Measurements from ENCODE around the gene ERC2.

ERC2 gene

GRCh38 chr3:55804170-55805095, 663.8 kb downstream of the ERC2 start:
- no peak for DNase-seq (ENCODE audit: low read depth in 2 of 2, low spot score in 1 of 2)

- no peak for DNase-seq (ENCODE audit: low read depth in 2 of 2, low spot score in 1 of 2)
Measured at GRCh38 chr3:55802816-55803215, 665.5 kb downstream of the ERC2 start.

GRCh38 chr3:55801676-55802075, 666.6 kb downstream of the ERC2 start:
- DNase-seq (ENCODE audit: low read depth in 2 of 2, low spot score in 1 of 2) = no peak

GRCh38 chr3:55801068-55801467, 667.2 kb downstream of the ERC2 start:
- no peak for DNase-seq (ENCODE audit: low read depth in 2 of 2, low spot score in 1 of 2)

GRCh38 chr3:55797775-55798174, 670.5 kb downstream of the ERC2 start:
- no peak for DNase-seq (ENCODE audit: low read depth in 2 of 2, low spot score in 1 of 2)

- no peak for DNase-seq (ENCODE audit: low read depth in 2 of 2, low spot score in 1 of 2)
Measured at GRCh38 chr3:55797084-55797483, 671.2 kb downstream of the ERC2 start.

GRCh38 chr3:55796533-55796932, 671.7 kb downstream of the ERC2 start:
- DNase-seq (ENCODE audit: low read depth in 2 of 2, low spot score in 1 of 2) = no peak

- DNase-seq (ENCODE audit: low read depth in 2 of 2, low spot score in 1 of 2) = no peak
Measured at GRCh38 chr3:55795746-55796145, 672.5 kb downstream of the ERC2 start.

- DNase-seq (ENCODE audit: low read depth in 2 of 2, low spot score in 1 of 2) = no peak
Measured at GRCh38 chr3:55795296-55795695, 673.0 kb downstream of the ERC2 start.

- DNase-seq (ENCODE audit: low read depth in 2 of 2, low spot score in 1 of 2) = no peak
Measured at GRCh38 chr3:55792742-55793141, 675.5 kb downstream of the ERC2 start.

- no peak for DNase-seq (ENCODE audit: low read depth in 2 of 2, low spot score in 1 of 2)
Measured at GRCh38 chr3:55792009-55792408, 676.3 kb downstream of the ERC2 start.

- no peak for DNase-seq (ENCODE audit: low read depth in 2 of 2, low spot score in 1 of 2)
Measured at GRCh38 chr3:55790596-55791350, 677.5 kb downstream of the ERC2 start.

- DNase-seq (ENCODE audit: low read depth in 2 of 2, low spot score in 1 of 2) = no peak
Measured at GRCh38 chr3:55789516-55789915, 678.8 kb downstream of the ERC2 start.

- no peak for DNase-seq (ENCODE audit: low read depth in 2 of 2, low spot score in 1 of 2)
Measured at GRCh38 chr3:55782807-55783206, 685.5 kb downstream of the ERC2 start.

GRCh38 chr3:55782351-55782750, 685.9 kb downstream of the ERC2 start:
- DNase-seq (ENCODE audit: low read depth in 2 of 2, low spot score in 1 of 2) = no peak

- no peak for DNase-seq (ENCODE audit: low read depth in 2 of 2, low spot score in 1 of 2)
Measured at GRCh38 chr3:55780913-55781312, 687.4 kb downstream of the ERC2 start.

GRCh38 chr3:55779543-55779942, 688.7 kb downstream of the ERC2 start:
- no peak for DNase-seq (ENCODE audit: low read depth in 2 of 2, low spot score in 1 of 2)

GRCh38 chr3:55775366-55776154, 692.7 kb downstream of the ERC2 start:
- no peak for DNase-seq (ENCODE audit: low read depth in 2 of 2, low spot score in 1 of 2)

GRCh38 chr3:55774856-55775255, 693.4 kb downstream of the ERC2 start:
- DNase-seq (ENCODE audit: low read depth in 2 of 2, low spot score in 1 of 2) = no peak

GRCh38 chr3:55771503-55771902, 696.8 kb downstream of the ERC2 start:
- no peak for DNase-seq (ENCODE audit: low read depth in 2 of 2, low spot score in 1 of 2)

- no peak for DNase-seq (ENCODE audit: low read depth in 2 of 2, low spot score in 1 of 2)
Measured at GRCh38 chr3:55770077-55770476, 698.2 kb downstream of the ERC2 start.

All from stimulated activated CD8-positive, alpha-beta memory T cell treated with anti-CD3 and anti-CD28 coated beads, Interleukin-4, amount 100 ng/mL, for 4 hours (primary cell).